ENCODE measurements around the gene POLRMT.

POLRMT gene

DNA sequence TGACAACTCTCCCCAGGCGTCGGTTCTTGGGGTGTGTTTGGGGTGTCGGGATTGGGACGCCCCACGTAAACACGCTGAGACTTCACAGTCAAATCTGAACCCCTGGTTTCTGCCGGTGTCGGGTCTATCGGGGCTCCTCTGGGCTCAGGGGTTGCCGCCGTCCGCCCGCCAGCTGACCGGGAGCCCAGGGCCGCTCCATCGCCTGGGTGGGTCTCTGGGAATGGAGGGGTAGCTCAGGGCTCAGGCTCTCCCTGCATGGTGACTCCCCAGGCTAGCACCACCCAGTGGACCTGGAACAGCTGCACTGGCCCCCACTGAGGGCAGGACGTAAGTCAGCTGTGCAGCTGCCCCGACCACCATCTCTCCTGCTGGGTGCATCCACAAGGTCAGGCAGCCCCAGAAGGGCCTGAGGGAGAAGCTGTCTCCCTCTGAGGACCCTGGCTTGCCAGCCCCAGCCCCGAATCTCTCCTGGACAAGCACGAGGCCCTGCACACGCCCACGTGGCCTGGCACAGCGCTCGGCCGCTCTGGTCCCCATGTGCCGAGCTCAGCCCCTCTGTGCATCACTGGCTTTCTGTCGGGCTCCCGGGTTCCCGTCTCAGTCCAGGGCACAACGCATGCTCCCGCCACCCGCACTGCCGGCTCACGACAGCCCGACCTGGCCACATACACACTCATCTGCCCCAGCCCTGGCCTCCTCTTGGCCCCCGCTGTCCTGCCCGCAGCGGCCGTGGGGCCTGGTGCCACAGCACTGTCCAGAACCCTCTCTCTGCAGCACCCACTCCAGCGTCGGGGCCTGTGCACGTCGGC lies 23.6 kb upstream of the POLRMT start:
- TF ChIP-seq, protein P1, sequence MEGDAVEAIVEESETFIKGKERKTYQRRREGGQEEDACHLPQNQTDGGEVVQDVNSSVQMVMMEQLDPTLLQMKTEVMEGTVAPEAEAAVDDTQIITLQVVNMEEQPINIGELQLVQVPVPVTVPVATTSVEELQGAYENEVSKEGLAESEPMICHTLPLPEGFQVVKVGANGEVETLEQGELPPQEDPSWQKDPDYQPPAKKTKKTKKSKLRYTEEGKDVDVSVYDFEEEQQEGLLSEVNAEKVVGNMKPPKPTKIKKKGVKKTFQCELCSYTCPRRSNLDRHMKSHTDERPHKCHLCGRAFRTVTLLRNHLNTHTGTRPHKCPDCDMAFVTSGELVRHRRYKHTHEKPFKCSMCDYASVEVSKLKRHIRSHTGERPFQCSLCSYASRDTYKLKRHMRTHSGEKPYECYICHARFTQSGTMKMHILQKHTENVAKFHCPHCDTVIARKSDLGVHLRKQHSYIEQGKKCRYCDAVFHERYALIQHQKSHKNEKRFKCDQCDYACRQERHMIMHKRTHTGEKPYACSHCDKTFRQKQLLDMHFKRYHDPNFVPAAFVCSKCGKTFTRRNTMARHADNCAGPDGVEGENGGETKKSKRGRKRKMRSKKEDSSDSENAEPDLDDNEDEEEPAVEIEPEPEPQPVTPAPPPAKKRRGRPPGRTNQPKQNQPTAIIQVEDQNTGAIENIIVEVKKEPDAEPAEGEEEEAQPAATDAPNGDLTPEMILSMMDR (IDR thresholded peaks at IDR 0.05; ENCODE audit: low read depth, low read length): no peak
- no peak for DNase-seq (ENCODE audit: low read depth in 2 of 2)

DNA sequence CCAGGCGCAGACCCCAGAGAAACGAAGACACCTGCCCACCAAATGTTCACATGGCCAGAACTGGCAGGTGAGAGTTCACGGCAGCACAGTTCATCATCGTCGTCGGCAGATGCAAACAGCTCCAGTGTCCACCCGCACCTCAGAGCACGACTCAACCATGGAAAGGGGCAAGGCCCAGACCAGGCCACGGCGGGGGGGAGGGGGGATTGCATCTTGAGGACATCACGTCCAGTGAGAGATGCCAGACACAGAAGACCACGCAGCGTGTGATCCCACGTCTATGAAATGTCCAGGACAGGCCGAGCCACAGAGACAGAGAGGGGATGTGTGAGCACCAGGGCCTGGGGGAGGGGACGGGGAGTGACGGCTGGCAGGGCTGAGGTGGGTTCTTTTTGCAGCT lies 22.4 kb upstream of the POLRMT start:
- TF ChIP-seq, protein P1 (IDR thresholded peaks at IDR 0.05; ENCODE audit: low read depth, low read length): no peak
- no peak overlapping the region for H3K4me3 ChIP-seq (replicated peaks in 1 of 2; ENCODE audit: low read depth in 2 of 2, low read length in 2 of 2)
- no peak for DNase-seq (ENCODE audit: low read depth in 2 of 2)

More for the DNA sequence above, 23.6 kb upstream of the POLRMT start:
- no peak overlapping the region for H3K4me3 ChIP-seq (replicated peaks in 1 of 2; ENCODE audit: low read depth in 2 of 2, low read length in 2 of 2)

DNA sequence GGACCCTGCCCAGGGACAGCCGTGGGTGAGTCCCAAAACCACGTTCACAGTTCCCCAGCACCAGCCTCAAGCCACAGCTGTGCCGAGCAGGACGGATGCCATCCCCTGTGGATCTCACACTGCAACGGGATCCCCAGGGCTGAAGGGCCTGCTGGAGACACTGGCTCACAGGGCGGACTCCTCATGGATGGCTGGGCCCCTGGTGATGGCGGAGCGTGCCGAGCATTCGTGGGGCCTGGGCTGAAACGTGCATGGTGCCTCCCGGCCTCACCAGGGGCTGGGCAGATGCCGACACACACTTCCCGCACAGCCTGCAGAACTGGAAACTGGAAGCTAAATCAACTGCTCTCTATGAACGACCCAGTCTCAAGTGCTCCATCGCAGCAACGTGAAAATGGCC lies 20.1 kb upstream of the POLRMT start:
- H3K4me3 ChIP-seq (replicated peaks in 1 of 2; ENCODE audit: low read depth in 2 of 2, low read length in 2 of 2): no peak overlapping the region
- TF ChIP-seq, protein P1 (IDR thresholded peaks at IDR 0.05; ENCODE audit: low read depth, low read length): no peak
- no peak for DNase-seq (ENCODE audit: low read depth in 2 of 2)

DNA sequence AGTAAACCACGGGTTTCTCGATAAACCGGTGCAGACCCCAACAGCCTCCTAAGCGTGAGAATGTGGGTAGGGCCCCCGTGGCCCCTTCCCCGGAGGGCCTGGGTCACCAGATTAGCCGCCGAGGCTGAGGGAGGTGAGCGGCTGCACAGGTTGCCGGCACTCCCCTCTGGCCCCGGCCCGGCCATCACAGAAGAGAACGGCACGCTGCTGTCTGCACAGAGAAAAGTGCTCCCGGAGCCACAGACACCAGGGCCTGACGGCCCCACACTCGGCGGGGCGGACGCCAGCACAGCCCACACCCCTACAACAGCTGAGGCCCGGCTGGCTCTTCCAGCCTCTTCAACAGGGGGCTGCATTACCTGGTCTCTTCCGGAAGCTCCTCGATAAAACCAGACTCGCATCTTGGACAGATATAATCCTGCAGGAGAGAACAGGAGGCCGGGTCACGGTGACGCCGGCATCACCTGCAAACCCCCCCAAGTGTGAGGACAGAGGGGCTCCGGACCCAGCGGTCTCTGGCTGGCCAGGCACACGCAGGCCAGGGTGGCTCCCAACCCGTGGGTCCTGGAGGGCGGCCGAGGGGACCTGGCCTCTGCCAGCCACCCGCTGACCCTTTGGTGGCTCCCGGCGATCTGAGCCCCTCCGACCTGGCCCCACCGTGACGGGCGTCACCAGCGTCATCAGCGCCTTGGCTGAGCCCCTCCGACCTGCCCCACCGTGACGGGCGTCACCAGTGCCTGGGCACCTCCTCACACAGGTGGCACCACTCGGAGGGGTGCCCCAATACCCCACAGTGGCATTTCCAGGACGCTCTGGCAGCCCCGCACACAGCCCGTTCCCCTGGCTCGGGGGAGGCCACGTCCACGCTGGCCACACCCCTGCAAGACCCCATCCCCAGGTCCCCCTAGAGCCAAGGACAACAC lies 19.4 kb upstream of the POLRMT start:
- no peak overlapping the region for H3K4me3 ChIP-seq (replicated peaks in 1 of 2; ENCODE audit: low read depth in 2 of 2, low read length in 2 of 2)
- TF ChIP-seq, protein P1 (IDR thresholded peaks at IDR 0.05; ENCODE audit: low read depth, low read length): no peak
- DNase-seq (ENCODE audit: low read depth in 2 of 2): no peak

DNA sequence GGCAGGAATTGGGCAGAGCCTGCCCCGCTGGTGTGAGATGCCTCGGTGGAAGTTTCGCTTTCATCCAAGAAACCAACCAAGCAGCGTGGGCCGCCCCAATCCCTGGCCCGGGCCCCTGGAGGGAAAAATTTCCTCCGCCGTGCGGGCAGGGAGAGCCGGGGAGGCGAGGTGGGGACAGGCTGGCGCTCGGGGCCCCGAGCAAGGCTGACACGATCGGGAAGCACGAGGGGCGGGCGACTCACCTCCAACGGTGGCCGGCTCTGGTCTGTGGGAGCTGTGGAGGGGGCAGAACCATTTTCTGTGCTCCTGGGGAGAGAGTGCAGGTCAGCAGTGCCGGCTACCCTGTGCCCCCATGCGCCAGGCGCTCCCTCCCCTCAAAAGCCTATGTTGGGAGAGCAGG lies 18.7 kb upstream of the POLRMT start:
- DNase-seq (ENCODE audit: low read depth in 2 of 2): no peak
- TF ChIP-seq, protein P1 (IDR thresholded peaks at IDR 0.05; ENCODE audit: low read depth, low read length): no peak

DNA sequence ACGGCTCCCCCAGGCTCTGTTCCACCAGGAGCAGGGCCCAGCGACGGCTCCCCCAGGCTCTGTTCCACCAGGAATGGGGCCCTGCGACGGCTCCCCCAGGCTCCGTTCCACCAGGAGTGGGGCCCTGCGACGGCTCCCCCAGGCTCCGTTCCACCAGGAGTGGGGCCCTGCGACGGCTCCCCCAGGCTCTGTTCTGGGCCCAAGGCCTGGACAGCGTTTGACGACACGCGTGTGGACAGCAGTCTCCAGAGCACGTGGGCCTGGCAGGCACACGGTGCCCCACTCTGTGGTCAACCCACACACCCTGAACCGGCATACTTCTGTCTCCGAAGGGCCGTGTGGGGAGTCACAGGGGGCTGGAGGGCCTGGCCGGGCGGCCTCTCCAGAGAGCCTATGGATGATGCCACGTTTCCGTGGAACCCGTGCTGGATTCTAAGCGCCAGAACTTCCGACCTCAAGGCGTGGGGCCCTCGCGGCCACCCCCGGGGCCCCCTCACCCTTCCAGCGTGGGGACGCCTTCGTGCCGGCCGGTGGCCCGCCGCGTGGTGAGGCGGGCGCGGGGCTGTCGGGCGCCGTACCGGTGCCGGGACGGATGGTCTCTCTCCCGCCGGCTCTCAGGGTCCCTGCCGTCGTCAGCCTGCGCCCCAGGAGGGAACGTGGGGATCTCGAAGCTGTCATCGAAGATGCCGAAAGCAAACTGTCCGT lies 17.9 kb upstream of the POLRMT start:
- H3K4me3 ChIP-seq (replicated peaks in 1 of 2; ENCODE audit: low read depth in 2 of 2, low read length in 2 of 2): no peak overlapping the region
- DNase-seq (ENCODE audit: low read depth in 2 of 2): no peak
- TF ChIP-seq, protein P1 (IDR thresholded peaks at IDR 0.05; ENCODE audit: low read depth, low read length): no peak

More for the DNA sequence above, 18.7 kb upstream of the POLRMT start:
- no peak overlapping the region for H3K4me3 ChIP-seq (replicated peaks in 1 of 2; ENCODE audit: low read depth in 2 of 2, low read length in 2 of 2)

Data from cardiac fibroblast (primary cell).